HG03520 (cell line): ENCODE measurements around the gene TXNDC17.
"Not testable (repeated sequence)": the region's sequence is repeated elsewhere in the genome, so short reads cannot be mapped to it uniquely, and the experiment has no call there.

ENCODE experiments used
- ATAC-seq: cut with Tn5 transposase; IDR thresholded peaks from one replicate; pipeline ENCODE4 v1.9.1; 2021; ENCODE audit warnings: mild to moderate bottlenecking, moderate library complexity; ENCODE audit not compliant: unreplicated experiment

TXNDC17 gene

GRCh38 chr17:6660101-6660500 lies 19.2 kb downstream of the TXNDC17 start:
- no peak for ATAC-seq

- peak; percentile 65 for ATAC-seq
Observed at GRCh38 chr17:6660805-6661463, 20.1 kb downstream of the TXNDC17 start.

GRCh38 chr17:6661464-6661848 lies 20.6 kb downstream of the TXNDC17 start:
- ATAC-seq, result no peak

GRCh38 chr17:6663200-6663599 lies 22.3 kb downstream of the TXNDC17 start:
- not testable (repeated sequence) for ATAC-seq

- ATAC-seq, result no peak
Observed at GRCh38 chr17:6666077-6666521, 25.2 kb downstream of the TXNDC17 start.

- no peak for ATAC-seq
Observed at GRCh38 chr17:6666557-6666956, 25.7 kb downstream of the TXNDC17 start.

- no peak for ATAC-seq
Observed at GRCh38 chr17:6667516-6667915, 26.7 kb downstream of the TXNDC17 start.

- ATAC-seq, result no peak
Observed at GRCh38 chr17:6668219-6668618, 27.4 kb downstream of the TXNDC17 start.

GRCh38 chr17:6668727-6669425 lies 28.0 kb downstream of the TXNDC17 start:
- no peak for ATAC-seq

GRCh38 chr17:6669479-6670212 lies 28.8 kb downstream of the TXNDC17 start:
- no peak for ATAC-seq

- ATAC-seq, result no peak
Observed at GRCh38 chr17:6670571-6670970, 29.7 kb downstream of the TXNDC17 start.

GRCh38 chr17:6670999-6671398 lies 30.1 kb downstream of the TXNDC17 start:
- no peak for ATAC-seq

GRCh38 chr17:6671431-6671830 lies 30.6 kb downstream of the TXNDC17 start:
- ATAC-seq, result no peak

- no peak for ATAC-seq
Observed at GRCh38 chr17:6674586-6674985, 33.7 kb downstream of the TXNDC17 start.

GRCh38 chr17:6675201-6675825 lies 34.5 kb downstream of the TXNDC17 start:
- no peak for ATAC-seq

GRCh38 chr17:6676802-6677157 lies 35.9 kb downstream of the TXNDC17 start:
- no peak for ATAC-seq

- no peak for ATAC-seq
Observed at GRCh38 chr17:6677158-6677831, 36.4 kb downstream of the TXNDC17 start.

GRCh38 chr17:6677946-6678345 lies 37.1 kb downstream of the TXNDC17 start:
- ATAC-seq, result no peak

GRCh38 chr17:6679241-6679640 lies 38.4 kb downstream of the TXNDC17 start:
- no peak for ATAC-seq

GRCh38 chr17:6681176-6681575 lies 40.3 kb downstream of the TXNDC17 start:
- no peak for ATAC-seq

GRCh38 chr17:6681671-6682070 lies 40.8 kb downstream of the TXNDC17 start:
- ATAC-seq, result no peak
